SK-N-SH treated with all-trans-retinoic acid at 6 μM for 48 hours (cell line): ENCODE data around the gene ZAR1L.

Experiments used
- ATAC-seq: fragments of 200-7000 bp; cut with Tn5 transposase; 3 replicates; pipeline ENCODE4 v1.9.1; 2020; ENCODE audit warnings: mild to moderate bottlenecking, moderate library complexity
- ARNTL ChIP-seq: fragments of 450-650 bp; formaldehyde crosslinking; IDR thresholded peaks from 2 replicates; pipeline ENCODE4 v1.5.0; 2020; ENCODE audit warnings: low read depth, mild to moderate bottlenecking, moderate library complexity, borderline replicate concordance
- BACH2 ChIP-seq: fragments of 250-450 bp; sonication (Bioruptor Pico); IDR thresholded peaks from 2 replicates; pipeline ENCODE4 v1.9.0; 2021; ENCODE audit warnings: mild to moderate bottlenecking, borderline replicate concordance
- CSDC2 ChIP-seq: fragments of 250-450 bp; sonication (Bioruptor Pico); IDR thresholded peaks from 2 replicates; pipeline ENCODE4 v1.5.0; 2020; ENCODE audit warnings: mild to moderate bottlenecking, moderate library complexity
- ESRRG ChIP-seq: fragments of 250-450 bp; sonication (Bioruptor Pico); IDR thresholded peaks from 2 replicates; pipeline ENCODE4 v1.6.1; 2021; ENCODE audit warnings: mild to moderate bottlenecking
- GLIS3 ChIP-seq: fragments of 250-450 bp; sonication (Bioruptor Pico); IDR thresholded peaks from 2 replicates; pipeline ENCODE4 v1.5.0; 2020; ENCODE audit warnings: mild to moderate bottlenecking, moderate library complexity
- ISL1 ChIP-seq: fragments of 250-450 bp; sonication (Bioruptor Pico); IDR thresholded peaks from 2 replicates; pipeline ENCODE4 v2.1.2; 2022; ENCODE audit warnings: mild to moderate bottlenecking, moderate library complexity
- OSR1 ChIP-seq: fragments of 250-450 bp; sonication (Bioruptor Pico); IDR thresholded peaks from 2 replicates; pipeline ENCODE4 v1.8.0; 2022; ENCODE audit warnings: moderate library complexity, mild to moderate bottlenecking, inconsistent platforms
- PPARA ChIP-seq: fragments of 250-450 bp; sonication (Bioruptor Pico); IDR thresholded peaks from 2 replicates; pipeline ENCODE4 v1.5.0; 2020; ENCODE audit warnings: mild to moderate bottlenecking, borderline replicate concordance
- RARB ChIP-seq: fragments of 250-450 bp; sonication (Bioruptor Pico); IDR thresholded peaks from 2 replicates; pipeline ENCODE4 v1.8.0; 2021; ENCODE audit warnings: mild to moderate bottlenecking, moderate library complexity
- SNAI2 ChIP-seq: fragments of 250-450 bp; sonication (Bioruptor Pico); IDR thresholded peaks from 2 replicates; pipeline ENCODE4 v1.5.0; 2020; ENCODE audit warnings: mild to moderate bottlenecking, moderate library complexity
- TCF4 ChIP-seq: fragments of 250-450 bp; sonication (Bioruptor Pico); IDR thresholded peaks from 2 replicates; pipeline ENCODE4 v1.8.0; 2021; ENCODE audit warnings: mild to moderate bottlenecking, moderate library complexity, borderline replicate concordance
- TOX ChIP-seq: fragments of 250-450 bp; sonication (Bioruptor Pico); IDR thresholded peaks from 2 replicates; pipeline ENCODE4 v1.8.0; 2021; ENCODE audit warnings: mild to moderate bottlenecking, moderate library complexity, borderline replicate concordance
- ZC3H10 ChIP-seq: fragments of 250-450 bp; sonication (Bioruptor Pico); IDR thresholded peaks from 2 replicates; pipeline ENCODE4 v1.5.1; 2021; ENCODE audit warnings: mild to moderate bottlenecking, moderate library complexity
- ZFP3 ChIP-seq: fragments of 250-450 bp; sonication (Bioruptor Pico); IDR thresholded peaks from 2 replicates; pipeline ENCODE4 v1.5.0; 2020; ENCODE audit warnings: mild to moderate bottlenecking, moderate library complexity
- ZFP30 ChIP-seq: fragments of 450-650 bp; formaldehyde crosslinking; IDR thresholded peaks from 2 replicates; pipeline ENCODE4 v1.5.0; 2022; ENCODE audit warnings: mild to moderate bottlenecking, moderate library complexity
- ZNF565 ChIP-seq: fragments of 450-650 bp; formaldehyde crosslinking; conservative IDR thresholded peaks from 2 replicates; pipeline ENCODE4 v1.5.0; 2020; ENCODE audit warnings: low read depth, mild to moderate bottlenecking, moderate library complexity
- ZNF70 ChIP-seq: fragments of 450-650 bp; formaldehyde crosslinking; IDR thresholded peaks from 2 replicates; pipeline ENCODE4 v1.5.0; 2020; ENCODE audit warnings: mild to moderate bottlenecking, moderate library complexity
- ZNF8 ChIP-seq: fragments of 450-650 bp; formaldehyde crosslinking; IDR thresholded peaks from 2 replicates; pipeline ENCODE4 v1.5.0; 2020; ENCODE audit warnings: mild to moderate bottlenecking, moderate library complexity
- TF ChIP-seq, protein P1 (sequence below): fragments of 250-450 bp; sonication (Bioruptor Pico); IDR thresholded peaks from 2 replicates; pipeline ENCODE4 v1.5.0; 2020; ENCODE audit warnings: mild to moderate bottlenecking, moderate library complexity
- TF ChIP-seq, protein P2 (sequence below): fragments of 250-450 bp; sonication (Bioruptor Pico); IDR thresholded peaks from 2 replicates; pipeline ENCODE4 v1.5.1; 2021; ENCODE audit warnings: mild to moderate bottlenecking, moderate library complexity
- TF ChIP-seq, protein P3 (sequence below): fragments of 250-450 bp; sonication (Bioruptor Pico); IDR thresholded peaks from 2 replicates; pipeline ENCODE4 v1.8.0; 2020; ENCODE audit warnings: mild to moderate bottlenecking, moderate library complexity, borderline replicate concordance
- TF ChIP-seq, protein P4 (sequence below): fragments of 250-450 bp; sonication (Bioruptor Pico); IDR thresholded peaks from 2 replicates; pipeline ENCODE4 v1.8.0; 2021; ENCODE audit warnings: low read depth, mild to moderate bottlenecking, moderate library complexity, borderline replicate concordance
- TF ChIP-seq, protein P5 (sequence below): fragments of 250-450 bp; sonication (Bioruptor Pico); IDR thresholded peaks from 2 replicates; pipeline ENCODE4 v1.5.1; 2020; ENCODE audit warnings: low read depth, mild to moderate bottlenecking, moderate library complexity

ZAR1L gene

DNA sequence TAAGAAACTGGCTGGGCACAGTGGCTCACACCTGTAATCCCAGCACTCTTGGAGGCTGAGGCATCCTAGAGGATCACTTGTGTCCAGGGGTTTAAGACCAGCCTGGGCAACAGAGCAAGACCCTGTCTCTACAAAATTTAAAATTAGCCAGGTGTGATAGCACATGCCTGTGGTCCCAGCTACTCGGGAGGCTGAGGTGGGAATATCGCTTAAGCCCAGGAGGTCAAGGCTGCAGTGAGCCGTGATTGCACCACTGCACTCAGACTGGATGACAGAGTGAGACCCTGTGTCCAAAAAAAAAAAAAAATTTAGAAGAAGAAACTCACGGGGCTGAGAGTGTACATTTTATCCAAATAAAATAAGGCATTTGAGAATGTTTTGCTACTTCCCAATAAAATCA is 58.9 kb downstream of the ZAR1L start:
- no peak for ATAC-seq
- TF ChIP-seq GLIS3 (CRISPR knock-in tag) (no peak), ZNF70 (CRISPR knock-in tag) (no peak), SNAI2 (CRISPR knock-in tag) (no peak), TOX (CRISPR knock-in tag) (no peak), OSR1 (CRISPR knock-in tag) (no peak), PPARA (CRISPR knock-in tag) (no peak)

DNA sequence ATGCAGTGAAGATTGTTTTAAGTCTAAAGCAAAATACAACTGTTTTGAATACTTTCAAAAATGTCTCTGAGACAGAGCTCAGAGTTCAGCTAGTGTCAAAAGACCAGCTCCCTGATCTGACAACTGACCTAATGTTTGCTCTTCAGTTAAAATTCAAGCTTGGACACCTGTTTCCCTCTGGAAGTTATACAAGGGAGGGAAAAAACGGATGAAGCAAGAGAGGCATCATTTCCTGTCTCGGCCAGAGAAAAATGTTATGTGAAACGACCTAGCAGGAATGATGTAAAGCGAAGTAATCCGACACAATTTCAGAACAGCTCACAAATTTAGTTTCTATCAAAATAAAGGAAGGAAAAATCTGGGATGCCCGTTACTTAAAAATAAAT is 59.4 kb downstream of the ZAR1L start:
- no peak for ATAC-seq
- TF ChIP-seq, protein P1, sequence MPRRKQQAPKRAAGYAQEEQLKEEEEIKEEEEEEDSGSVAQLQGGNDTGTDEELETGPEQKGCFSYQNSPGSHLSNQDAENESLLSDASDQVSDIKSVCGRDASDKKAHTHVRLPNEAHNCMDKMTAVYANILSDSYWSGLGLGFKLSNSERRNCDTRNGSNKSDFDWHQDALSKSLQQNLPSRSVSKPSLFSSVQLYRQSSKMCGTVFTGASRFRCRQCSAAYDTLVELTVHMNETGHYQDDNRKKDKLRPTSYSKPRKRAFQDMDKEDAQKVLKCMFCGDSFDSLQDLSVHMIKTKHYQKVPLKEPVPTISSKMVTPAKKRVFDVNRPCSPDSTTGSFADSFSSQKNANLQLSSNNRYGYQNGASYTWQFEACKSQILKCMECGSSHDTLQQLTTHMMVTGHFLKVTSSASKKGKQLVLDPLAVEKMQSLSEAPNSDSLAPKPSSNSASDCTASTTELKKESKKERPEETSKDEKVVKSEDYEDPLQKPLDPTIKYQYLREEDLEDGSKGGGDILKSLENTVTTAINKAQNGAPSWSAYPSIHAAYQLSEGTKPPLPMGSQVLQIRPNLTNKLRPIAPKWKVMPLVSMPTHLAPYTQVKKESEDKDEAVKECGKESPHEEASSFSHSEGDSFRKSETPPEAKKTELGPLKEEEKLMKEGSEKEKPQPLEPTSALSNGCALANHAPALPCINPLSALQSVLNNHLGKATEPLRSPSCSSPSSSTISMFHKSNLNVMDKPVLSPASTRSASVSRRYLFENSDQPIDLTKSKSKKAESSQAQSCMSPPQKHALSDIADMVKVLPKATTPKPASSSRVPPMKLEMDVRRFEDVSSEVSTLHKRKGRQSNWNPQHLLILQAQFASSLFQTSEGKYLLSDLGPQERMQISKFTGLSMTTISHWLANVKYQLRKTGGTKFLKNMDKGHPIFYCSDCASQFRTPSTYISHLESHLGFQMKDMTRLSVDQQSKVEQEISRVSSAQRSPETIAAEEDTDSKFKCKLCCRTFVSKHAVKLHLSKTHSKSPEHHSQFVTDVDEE = no peak
- TF ChIP-seq GLIS3 (CRISPR knock-in tag) (no peak), ZNF8 (CRISPR knock-in tag) (no peak), RARB (CRISPR knock-in tag) (no peak), ARNTL (CRISPR knock-in tag) (no peak), ZNF70 (CRISPR knock-in tag) (no peak), SNAI2 (CRISPR knock-in tag) (no peak), ZNF565 (CRISPR knock-in tag) (no peak), ZC3H10 (no peak), ZFP30 (CRISPR knock-in tag) (no peak), ESRRG (CRISPR knock-in tag) (no peak), BACH2 (CRISPR knock-in tag) (no peak)
- TF ChIP-seq, protein P2, sequence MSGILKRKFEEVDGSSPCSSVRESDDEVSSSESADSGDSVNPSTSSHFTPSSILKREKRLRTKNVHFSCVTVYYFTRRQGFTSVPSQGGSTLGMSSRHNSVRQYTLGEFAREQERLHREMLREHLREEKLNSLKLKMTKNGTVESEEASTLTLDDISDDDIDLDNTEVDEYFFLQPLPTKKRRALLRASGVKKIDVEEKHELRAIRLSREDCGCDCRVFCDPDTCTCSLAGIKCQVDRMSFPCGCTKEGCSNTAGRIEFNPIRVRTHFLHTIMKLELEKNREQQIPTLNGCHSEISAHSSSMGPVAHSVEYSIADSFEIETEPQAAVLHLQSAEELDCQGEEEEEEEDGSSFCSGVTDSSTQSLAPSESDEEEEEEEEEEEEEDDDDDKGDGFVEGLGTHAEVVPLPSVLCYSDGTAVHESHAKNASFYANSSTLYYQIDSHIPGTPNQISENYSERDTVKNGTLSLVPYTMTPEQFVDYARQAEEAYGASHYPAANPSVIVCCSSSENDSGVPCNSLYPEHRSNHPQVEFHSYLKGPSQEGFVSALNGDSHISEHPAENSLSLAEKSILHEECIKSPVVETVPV (CRISPR knock-in tag) = no peak
- TF ChIP-seq, protein P3, sequence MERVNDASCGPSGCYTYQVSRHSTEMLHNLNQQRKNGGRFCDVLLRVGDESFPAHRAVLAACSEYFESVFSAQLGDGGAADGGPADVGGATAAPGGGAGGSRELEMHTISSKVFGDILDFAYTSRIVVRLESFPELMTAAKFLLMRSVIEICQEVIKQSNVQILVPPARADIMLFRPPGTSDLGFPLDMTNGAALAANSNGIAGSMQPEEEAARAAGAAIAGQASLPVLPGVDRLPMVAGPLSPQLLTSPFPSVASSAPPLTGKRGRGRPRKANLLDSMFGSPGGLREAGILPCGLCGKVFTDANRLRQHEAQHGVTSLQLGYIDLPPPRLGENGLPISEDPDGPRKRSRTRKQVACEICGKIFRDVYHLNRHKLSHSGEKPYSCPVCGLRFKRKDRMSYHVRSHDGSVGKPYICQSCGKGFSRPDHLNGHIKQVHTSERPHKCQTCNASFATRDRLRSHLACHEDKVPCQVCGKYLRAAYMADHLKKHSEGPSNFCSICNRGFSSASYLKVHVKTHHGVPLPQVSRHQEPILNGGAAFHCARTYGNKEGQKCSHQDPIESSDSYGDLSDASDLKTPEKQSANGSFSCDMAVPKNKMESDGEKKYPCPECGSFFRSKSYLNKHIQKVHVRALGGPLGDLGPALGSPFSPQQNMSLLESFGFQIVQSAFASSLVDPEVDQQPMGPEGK (CRISPR knock-in tag) = no peak
- TF ChIP-seq, all 23 proteins: peak for 0

DNA sequence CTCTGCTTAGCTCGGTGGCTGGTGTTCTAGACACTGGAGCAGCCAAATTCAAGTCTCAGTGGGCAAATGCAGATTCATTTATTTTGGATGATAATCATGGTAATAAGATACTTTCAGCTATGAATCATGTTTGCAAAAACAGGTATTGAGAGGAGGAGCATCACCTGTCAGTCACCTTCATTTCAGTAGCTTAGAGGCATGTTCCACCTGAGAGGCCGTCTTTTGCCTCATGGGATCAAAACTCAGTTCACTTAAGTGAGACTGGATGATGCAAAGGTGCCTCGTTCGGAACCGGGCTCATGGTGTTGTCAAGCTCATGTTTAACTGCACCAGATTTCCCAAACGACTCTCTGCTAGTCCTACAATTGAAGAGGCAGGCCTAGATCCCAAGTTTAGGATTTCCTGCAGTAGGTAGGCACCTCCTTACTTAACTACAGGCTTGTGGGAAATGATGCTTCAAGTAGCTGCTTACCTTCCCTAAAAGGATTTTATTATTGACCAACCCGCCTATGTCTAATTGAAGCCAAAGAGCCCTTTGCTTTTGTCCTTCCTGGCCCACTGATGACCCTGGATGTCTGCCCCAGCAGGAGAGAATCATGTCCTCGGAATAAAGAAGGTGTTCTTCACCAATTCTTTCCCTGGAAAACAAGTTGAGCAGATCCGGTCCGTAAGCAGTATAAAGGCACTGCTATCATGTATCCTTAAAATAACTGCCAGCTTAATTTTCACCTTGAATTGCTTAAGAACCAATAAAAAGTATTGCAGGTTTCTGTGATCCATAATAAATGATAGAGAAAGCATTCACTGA is 60.0 kb downstream of the ZAR1L start:
- ATAC-seq = no peak
- TF ChIP-seq TCF4 (CRISPR knock-in tag) (no peak), ZFP3 (CRISPR knock-in tag) (no peak), ZFP30 (CRISPR knock-in tag) (no peak), BACH2 (CRISPR knock-in tag) (no peak), GLIS3 (CRISPR knock-in tag) (no peak), ISL1 (CRISPR knock-in tag) (no peak), ESRRG (CRISPR knock-in tag) (no peak), PPARA (CRISPR knock-in tag) (no peak), OSR1 (CRISPR knock-in tag) (no peak), CSDC2 (no peak)
- TF ChIP-seq, protein P1 = no peak
- TF ChIP-seq, protein P4, sequence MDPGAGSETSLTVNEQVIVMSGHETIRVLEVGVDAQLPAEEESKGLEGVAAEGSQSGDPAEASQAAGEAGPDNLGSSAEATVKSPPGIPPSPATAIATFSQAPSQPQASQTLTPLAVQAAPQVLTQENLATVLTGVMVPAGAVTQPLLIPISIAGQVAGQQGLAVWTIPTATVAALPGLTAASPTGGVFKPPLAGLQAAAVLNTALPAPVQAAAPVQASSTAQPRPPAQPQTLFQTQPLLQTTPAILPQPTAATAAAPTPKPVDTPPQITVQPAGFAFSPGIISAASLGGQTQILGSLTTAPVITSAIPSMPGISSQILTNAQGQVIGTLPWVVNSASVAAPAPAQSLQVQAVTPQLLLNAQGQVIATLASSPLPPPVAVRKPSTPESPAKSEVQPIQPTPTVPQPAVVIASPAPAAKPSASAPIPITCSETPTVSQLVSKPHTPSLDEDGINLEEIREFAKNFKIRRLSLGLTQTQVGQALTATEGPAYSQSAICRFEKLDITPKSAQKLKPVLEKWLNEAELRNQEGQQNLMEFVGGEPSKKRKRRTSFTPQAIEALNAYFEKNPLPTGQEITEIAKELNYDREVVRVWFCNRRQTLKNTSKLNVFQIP (CRISPR knock-in tag) = no peak
- TF ChIP-seq, protein P5, sequence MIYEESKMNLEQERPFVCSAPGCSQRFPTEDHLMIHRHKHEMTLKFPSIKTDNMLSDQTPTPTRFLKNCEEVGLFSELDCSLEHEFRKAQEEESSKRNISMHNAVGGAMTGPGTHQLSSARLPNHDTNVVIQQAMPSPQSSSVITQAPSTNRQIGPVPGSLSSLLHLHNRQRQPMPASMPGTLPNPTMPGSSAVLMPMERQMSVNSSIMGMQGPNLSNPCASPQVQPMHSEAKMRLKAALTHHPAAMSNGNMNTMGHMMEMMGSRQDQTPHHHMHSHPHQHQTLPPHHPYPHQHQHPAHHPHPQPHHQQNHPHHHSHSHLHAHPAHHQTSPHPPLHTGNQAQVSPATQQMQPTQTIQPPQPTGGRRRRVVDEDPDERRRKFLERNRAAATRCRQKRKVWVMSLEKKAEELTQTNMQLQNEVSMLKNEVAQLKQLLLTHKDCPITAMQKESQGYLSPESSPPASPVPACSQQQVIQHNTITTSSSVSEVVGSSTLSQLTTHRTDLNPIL (CRISPR knock-in tag) = no peak
- TF ChIP-seq, protein P3 (CRISPR knock-in tag) = no peak
